NCI-H748 treated with DMSO at 0.1 percent for 48 hours (cell line): Measurements from ENCODE around the gene IFT81.

Experiments used
- DNase-seq: peaks from one replicate; lab custom pipeline; 2025; lab: John Stamatoyannopoulos, UW

Gene IFT81

DNA sequence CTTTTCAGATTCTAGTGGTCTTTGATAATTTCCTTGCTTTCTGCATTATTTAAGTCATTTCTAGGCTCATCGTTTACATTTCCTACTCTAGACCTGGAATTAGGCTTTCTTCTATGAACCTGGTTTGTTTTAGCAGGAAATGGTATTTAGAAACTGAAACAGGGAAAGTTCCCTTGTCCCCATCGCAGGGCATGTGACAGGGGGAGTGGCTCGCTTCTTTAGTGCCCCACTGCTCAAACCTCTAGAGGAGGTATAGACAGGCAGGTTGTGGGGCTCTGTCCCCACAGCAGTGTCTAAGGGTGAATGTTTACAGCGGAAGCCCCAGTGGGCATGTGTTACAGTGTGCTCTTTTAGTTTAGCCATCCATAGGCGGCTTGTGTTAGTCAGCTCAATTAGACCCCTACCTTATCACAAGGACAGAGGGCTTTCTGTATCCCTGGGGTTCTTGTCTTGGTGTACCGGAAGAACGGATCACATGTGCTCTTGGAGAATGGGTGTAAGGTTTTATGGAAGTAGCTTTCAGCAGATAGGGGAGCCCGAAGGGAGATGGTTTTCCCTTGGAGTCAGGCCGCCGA is 25.0 kb downstream of the IFT81 start:
- DNase-seq, result no peak

- no peak for DNase-seq
These were observed 32.6 kb downstream of the IFT81 start for GRCh38 chr12:110156766-110157165.

DNA sequence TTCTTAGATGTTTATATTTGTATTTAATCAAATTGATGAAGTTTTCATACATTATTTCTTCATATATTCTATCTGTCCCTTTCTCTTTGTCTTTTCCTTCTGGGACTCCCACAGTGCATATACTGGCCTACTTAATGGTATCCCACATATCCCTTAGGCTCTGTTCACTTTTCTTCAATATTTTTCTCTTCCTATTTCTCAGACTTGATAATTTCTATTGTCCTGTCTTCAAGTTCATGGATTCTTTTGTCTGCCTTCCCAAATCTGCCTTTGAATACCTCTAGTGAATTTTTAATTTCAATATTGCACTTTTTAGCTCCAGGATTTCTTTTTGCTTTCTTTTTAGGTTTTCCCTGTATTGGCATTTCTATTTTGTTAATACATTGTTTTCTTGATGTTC is 33.4 kb downstream of the IFT81 start:
- DNase-seq, result no peak

DNA sequence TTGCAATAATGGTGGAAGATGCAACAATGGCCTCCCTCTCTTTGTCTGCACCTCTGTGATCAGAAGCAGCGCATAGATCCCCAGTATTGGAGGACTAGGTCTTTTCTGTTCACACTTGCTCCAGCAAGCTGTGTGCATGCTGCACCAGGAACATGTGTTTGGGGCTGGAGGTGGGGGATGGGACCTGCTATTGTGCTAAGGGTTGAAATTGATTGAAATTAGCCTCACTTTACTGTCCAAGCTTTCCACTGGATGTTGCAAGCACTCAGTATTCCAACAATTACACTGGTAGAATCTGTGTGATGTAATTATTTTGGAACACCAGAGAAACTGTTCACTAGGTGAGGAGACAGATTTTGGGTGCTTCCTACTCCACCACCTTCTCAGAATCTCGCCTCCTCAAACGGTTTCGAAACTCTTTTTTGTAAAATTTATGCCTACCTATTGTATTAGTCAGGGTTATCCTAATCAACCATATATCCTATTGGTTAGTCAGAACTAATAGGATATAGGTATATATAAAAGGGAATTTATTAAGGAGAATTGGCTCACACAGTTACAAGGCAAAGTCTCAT is 35.6 kb downstream of the IFT81 start:
- DNase-seq, result no peak

DNA sequence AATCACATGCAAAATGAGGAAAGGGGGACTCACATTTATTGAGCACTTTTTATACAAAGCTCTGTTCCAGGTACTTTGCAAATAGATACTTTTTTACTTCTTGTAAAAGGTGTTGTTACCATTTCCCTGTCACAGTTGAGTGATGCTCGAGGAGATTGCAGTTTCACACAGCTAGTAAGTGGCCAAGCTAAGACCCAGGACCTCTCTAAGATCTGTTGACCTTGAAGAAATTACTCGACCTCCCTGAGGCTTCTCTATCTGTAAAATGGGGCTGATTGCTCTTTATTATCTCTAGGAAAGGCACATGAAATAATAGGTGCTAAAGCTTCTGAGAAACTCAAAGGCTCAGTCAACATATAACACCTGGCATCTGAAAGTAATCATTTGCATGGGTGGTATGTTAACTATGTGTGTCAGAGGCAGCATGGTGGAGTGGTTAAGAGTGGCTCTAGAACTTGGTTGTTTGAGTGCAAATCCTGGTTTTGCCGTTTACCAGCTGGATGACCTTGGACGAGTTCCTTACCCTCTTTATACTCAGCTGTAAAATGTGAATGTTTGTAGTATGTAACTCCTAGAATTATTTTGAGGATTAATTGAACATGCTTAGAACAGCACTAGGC is 41.5 kb downstream of the IFT81 start:
- DNase-seq, result no peak

DNA sequence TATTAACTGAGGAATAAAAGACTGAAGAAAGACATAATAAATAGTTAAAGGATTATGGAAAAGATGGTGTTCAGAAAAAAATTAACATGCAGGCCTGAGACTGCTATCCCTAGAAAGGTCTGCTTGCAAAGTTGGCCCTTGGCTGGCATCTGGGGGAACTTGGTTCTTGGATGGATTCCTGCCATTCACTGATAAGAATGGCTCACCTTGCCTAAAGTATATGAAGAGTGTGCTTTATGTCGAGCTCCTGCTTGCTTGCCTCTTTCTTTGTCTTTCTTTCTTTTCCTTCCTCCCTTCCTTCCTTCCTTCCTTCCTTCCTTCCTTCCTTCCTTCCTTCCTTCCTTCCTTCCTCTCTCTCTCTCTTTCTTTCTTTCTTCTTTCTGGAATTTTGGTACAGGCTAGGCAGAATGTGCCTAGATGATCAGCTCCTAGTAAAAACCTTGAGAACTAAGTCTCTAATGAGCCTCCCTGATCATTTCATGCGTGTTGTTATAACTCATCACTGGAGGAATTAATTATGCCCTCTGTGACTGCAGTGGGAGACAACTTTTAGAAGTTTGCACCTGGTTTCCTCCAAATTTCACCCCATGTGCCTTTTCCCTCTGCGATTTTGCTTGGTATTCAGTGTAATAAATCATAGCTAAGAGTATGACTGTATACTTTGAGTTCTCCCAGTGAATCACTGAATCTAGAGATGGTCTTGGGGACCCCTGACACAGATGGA is 44.7 kb downstream of the IFT81 start:
- no peak for DNase-seq

DNA sequence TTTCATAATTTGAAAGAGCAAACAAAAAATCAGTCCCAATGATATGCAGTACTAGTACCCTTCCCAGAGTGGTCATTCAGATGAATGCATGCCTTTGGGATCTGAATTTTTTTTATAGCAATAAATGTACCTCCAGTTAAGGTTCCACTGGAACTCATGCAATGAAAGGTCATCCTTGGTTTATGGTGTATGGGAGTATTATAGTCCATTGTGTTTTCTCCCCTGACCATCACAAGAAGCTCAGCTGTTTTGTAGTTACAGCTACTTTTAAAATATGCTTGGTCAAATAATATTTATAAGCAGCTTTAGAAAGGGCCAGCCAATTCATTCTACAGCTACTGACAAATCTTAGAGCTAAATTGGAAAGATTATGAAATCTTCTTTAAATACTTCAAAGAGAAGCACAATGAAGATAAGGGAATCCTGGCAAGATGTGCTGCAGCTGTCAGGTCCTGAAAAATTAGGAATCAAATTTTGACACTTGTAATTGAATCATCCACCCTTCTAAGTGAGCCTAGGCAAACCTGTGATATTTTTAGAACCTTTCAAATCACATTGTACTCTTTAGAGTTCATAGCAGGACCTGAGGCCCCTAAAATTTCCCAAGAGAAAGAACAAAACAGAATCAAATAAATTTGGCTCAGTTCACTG is 46.5 kb downstream of the IFT81 start:
- no peak for DNase-seq

GRCh38 chr12:110171186-110171538 is 47.0 kb downstream of the IFT81 start:
- DNase-seq, result no peak

DNA sequence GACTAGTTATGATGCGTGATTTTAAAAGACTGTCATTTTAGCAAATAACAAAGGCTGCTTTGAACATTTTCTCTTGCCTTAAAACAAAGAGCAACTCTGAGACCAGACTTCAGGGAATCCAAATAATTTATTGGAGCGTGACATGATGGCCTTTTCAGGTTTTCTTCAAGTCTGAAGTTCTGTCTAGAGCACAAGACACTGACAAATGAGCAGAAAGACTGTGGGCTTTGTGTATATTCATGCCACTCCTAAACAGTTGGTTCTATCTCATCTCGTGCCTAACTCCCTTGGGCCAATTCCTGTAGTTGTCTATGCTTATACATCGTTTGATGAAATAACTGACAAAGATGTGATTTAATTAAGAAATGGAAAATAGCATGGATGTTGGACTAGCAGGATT is 47.5 kb downstream of the IFT81 start:
- DNase-seq, result no peak

GRCh38 chr12:110174373-110174996 is 50.3 kb downstream of the IFT81 start:
- no peak for DNase-seq

DNA sequence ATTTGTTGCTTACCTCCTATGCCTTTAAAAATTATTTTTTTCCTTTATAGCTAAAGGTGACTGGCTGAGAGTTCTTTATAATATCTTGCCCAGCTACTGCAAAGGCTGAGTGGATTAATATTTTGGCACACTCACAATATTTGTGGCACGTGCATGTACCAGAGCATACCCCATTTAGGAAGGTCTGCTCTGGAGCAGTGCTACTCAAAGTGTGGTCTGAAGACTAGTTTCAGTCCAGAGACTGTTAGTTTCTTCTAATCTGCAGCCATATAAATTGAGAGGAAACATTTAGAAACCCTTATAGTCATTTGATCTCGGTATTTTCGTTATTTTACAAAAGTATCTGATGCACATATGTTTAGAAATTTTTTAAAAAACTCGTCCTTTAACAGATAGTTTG is 51.0 kb downstream of the IFT81 start:
- DNase-seq, result no peak

DNA sequence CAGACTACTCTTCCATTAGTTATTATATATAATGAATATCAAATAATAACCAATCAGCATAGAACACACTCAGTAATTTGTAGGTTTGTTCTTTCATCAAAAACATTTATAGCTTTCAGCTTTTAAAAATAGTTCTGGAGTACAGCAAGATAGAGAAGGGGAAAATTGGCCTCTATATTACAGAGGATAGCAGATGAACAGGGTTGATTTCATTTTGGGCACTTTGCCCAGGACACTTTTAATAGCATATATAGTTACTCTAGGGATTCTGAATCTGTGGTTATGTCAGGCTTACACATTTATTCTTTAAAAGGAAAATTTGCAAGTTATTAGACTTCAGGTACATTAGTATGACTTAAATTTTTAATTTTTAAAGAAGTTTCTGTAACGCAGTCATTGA is 52.6 kb downstream of the IFT81 start:
- no peak for DNase-seq

- DNase-seq, result no peak
These were observed 55.1 kb downstream of the IFT81 start for GRCh38 chr12:110179291-110179690.

GRCh38 chr12:110180591-110181005 is 56.4 kb downstream of the IFT81 start:
- no peak for DNase-seq

DNA sequence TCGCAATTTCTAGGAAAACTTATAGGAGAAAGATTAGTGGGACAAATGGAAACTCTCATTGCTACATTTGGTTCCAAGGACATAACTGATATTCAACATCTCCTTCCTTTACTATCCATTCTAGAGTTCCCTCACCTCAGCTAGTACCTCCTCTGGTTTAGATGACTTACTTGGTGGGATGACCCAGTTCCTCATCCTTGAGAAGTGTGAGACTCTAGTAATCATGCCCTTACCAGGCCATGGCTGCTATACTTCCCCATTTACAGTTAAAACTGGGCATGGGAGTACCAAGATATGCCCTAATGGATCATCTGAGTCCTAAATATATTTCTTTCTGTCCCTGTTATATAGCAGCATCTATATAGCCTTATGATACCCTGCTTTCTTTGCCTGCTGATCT is 58.1 kb downstream of the IFT81 start:
- no peak for DNase-seq

DNA sequence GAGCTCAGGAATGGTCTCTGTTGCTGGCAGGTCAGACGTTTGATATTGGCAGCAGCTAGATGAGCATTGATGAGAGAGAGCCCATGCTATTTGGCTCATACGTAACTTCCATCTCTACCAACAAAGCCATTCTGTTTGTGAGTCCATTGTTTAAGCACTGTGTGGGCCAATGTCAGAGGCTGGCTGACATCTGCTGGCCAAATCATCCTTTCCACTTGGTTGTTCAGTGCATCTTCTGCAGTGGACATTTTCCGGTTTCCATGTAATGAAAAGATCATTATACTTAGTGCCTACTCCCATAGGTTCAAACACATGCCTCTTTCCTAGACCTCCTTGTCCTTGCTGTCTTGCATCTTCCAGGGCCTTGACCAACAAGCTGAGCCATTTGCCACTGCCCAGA is 59.2 kb downstream of the IFT81 start:
- no peak for DNase-seq

GRCh38 chr12:110185626-110186025 is 61.5 kb downstream of the IFT81 start:
- no peak for DNase-seq

DNA sequence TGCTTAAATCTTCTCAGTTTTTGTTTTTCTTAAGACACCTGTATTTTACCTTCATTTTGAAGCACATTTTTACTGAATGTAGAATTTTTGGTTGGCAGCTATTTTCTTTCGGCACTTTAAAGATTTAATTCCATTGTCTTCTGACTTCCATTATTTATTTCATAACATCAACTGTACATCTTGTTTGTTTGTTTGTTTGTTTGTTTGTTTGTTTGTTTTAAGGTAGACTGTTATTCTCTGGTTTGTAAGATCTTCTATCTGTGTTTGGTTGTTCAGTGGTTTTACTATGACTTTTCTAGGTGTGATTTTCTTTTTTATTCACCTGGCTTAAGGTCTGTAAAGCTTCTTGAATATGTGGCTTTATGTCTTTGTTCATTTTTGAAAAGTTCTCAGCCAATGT is 61.9 kb downstream of the IFT81 start:
- DNase-seq, result no peak

GRCh38 chr12:110193196-110193595 is 69.0 kb downstream of the IFT81 start:
- DNase-seq, result no peak

- no peak for DNase-seq
These were observed 72.8 kb downstream of the IFT81 start for GRCh38 chr12:110197003-110197402.

DNA sequence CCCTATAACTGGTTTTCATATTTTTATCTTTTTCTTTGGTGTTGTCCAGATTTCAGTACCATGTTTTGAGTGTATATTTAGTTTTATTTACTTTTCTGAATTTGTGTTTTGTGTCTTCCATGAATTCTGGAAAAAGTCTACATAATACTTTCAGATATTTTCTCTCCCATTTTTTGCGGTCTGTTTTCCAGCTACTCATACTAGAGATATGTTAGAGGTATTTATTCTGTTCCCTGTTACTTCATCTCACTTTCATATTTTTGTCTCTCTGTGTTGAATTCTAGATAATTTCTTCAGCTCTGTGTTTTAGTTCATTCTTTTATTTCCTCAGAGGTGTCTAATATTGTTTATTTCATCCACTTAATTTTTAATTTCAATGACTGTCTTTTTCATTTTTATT is 74.2 kb downstream of the IFT81 start:
- DNase-seq, result no peak

- no peak for DNase-seq
These were observed 75.4 kb downstream of the IFT81 start for GRCh38 chr12:110199339-110200123.
